GM10248 (cell line): ENCODE data around the gene OR7A10.
"Not testable (repeated sequence)": the region's sequence is repeated elsewhere in the genome, so short reads cannot be mapped to it uniquely, and the experiment has no call there.

Experiments
- CTCF ChIA-PET: fragments of 300-600 bp; sonication (Branson Sonifier 250); formaldehyde crosslinking; extraction: SDS; loops from one replicate; lab custom pipeline; 2021; ENCODE audit warnings: antibody characterized with exemption; lab: Yijun Ruan, JAX
- POLR2A ChIA-PET: fragments of 350-650 bp; sonication (Branson Sonifier 250); formaldehyde crosslinking; extraction: SDS; loops from one replicate; lab custom pipeline; 2020; ENCODE audit warnings: antibody characterized with exemption; lab: Yijun Ruan, JAX
- DNase-seq: peaks from one replicate; pipeline ENCODE4 v3.0.0; 2012; ENCODE audit errors: extremely low spot score
- TF ChIP-seq, protein P1 (sequence below): IDR thresholded peaks from 2 replicates; pipeline ENCODE4 v1.5.1; 2012; ENCODE audit warnings: mild to moderate bottlenecking, low read depth; ENCODE audit errors: extremely low read depth, missing control alignments, control extremely low read depth

OR7A10 gene

DNA sequence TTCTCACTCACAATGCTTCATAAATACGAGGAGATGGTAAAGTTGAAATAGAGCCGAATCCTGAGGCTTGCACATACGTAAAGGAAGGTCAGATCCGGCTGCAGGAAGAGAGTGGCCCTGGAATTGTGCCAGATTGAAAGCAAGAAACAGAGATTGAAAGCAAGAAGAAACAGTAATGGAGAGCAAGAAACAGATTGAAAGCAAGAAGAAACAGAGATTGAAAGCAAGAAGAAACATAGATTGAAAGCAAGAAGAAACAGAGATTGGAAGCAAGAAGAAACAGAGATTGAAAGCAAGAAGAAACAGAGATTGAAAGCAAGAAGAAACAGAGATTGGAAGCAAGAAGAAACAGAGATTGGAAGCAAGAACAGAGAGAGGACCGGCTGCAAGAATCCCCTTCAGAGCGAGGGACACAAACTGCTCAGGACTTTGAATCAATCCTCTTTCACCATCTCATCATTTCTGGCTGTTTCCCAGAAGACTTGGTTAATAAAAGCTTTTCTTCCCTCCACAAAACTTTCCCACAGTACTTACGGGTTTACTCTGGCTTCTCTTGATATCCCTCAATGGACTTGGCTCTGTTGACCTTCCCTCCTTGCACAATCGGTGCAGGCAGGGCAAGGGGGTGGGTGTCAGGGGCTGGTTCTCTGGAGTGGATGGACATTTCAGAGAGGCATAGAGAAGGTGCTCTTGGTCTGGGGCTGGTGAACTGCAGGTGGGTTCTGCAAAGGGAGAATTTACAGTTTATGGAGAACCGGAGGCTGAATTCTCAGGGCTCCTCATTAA lies 39.3 kb downstream of the OR7A10 start:
- no peak for DNase-seq
- TF ChIP-seq, protein P1, sequence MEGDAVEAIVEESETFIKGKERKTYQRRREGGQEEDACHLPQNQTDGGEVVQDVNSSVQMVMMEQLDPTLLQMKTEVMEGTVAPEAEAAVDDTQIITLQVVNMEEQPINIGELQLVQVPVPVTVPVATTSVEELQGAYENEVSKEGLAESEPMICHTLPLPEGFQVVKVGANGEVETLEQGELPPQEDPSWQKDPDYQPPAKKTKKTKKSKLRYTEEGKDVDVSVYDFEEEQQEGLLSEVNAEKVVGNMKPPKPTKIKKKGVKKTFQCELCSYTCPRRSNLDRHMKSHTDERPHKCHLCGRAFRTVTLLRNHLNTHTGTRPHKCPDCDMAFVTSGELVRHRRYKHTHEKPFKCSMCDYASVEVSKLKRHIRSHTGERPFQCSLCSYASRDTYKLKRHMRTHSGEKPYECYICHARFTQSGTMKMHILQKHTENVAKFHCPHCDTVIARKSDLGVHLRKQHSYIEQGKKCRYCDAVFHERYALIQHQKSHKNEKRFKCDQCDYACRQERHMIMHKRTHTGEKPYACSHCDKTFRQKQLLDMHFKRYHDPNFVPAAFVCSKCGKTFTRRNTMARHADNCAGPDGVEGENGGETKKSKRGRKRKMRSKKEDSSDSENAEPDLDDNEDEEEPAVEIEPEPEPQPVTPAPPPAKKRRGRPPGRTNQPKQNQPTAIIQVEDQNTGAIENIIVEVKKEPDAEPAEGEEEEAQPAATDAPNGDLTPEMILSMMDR = no peak
- POLR2A ChIA-PET = no interaction called here
- CTCF ChIA-PET = interaction anchor here (2.3 kb wide), 1 partner anchor 21 kb away, joined by 5 read pairs; no protein-coding TSS in a partner anchor

DNA sequence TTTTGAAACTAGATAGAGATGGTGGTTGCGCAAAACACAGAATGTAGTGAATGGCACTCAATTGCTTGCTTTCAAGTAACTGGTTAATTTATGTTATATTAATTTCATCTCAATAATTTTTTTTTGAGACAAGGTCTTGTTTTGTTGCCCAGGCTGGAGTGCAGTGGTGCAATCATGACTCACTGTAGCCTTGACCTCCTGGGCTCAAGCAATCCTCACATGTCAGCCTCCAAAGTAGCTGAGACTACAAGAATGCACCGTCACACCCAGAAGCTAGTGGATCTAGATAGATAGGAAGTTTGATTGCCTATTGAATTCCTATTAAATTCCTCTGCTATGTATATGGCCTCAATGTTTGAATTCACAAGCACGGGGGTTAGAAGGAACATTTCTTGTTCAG lies 44.0 kb downstream of the OR7A10 start:
- TF ChIP-seq, protein P1 = no peak
- no peak for DNase-seq
- CTCF ChIA-PET = interaction anchor here (1.2 kb wide), 1 partner anchor 18 kb away, joined by 3 read pairs; no protein-coding TSS in a partner anchor
- POLR2A ChIA-PET = no interaction called here

DNA sequence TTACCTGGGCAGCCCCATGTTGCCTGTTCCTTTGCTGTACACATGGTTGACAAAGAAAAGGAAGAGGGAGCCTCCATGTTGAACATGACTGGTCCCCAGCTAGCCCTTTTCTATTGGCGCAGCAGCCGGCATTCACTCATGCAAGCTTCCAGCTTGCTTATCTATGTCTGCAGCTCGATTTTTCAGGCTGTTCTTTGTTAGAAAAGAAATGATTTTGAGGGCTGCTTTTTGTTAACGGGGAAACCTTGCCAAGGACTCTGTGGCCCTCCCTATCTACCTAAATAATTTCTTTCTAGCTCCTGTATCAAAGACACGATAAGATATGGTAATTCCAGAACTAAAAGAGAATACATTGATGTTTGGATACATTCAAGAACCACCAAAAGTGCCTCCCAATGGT lies 50.0 kb downstream of the OR7A10 start:
- TF ChIP-seq, protein P1 = no peak
- ChIA-PET POLR2A (no interaction called here), CTCF (interaction anchor here (0.6 to 1.7 kb wide), 2 partner anchors 12 to 509 kb away, joined by 3 to 8 read pairs; no protein-coding TSS in a partner anchor)
- DNase-seq = no peak

DNA sequence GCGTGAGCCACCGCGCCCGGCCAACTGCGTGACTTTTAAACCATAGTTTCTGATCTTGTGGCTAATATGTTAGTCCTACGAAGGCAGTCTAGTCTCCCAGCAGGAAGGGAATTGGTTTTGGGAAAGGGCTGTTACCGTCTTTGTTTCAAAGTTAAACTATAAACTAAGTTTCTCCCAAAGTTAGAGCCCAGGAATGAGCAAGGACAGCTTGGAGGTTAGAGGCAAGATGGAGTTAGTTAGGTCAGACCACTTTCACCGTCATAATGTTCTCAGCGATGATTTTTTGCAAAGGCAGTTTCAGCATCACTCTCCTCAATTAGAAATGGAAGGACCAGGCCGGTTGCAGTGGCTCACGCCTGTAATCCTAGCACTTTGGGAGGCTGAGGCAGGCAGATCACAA lies 52.7 kb downstream of the OR7A10 start:
- no peak for DNase-seq
- ChIA-PET CTCF (interaction anchor here (1.1 kb wide), 1 partner anchor 10 kb away, joined by 5 read pairs; no protein-coding TSS in a partner anchor), POLR2A (interaction anchor here (0.6 kb wide), 1 partner anchor 21 kb away, joined by 6 read pairs; no protein-coding TSS in a partner anchor)
- TF ChIP-seq, protein P1 = no peak

DNA sequence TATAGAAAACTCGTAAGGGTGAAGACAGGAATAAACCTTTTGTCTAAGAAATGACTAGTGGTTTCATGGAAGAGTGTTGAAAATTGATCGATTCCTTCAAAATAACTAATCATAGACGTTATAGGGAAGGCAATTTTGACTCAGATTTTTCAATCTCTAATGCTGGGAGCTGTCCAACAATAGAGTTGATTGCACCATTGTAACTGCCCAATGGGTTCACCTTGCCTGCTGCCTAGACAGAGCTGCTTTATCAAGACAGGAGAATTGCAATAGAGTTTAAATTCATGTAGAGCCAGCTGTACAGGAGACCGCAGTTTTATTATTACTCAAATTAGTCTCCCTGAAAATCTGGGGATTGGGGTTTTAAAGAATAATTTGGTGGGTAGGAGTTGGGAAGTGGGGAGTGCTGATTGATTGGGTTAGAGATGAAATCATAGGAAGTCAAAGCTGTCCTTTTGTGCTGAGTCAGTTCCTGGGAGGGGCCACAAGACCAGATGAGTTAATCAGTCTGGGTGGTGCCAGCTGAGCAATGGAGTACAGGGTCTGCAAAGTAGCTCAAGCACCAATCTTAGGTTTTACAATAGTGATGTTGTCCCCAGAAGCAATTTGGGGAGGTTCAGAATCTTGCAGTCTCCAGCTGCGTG lies 53.5 kb downstream of the OR7A10 start:
- POLR2A ChIA-PET = interaction anchor here (0.6 kb wide), 1 partner anchor 20 kb away, joined by 6 read pairs; no protein-coding TSS in a partner anchor
- DNase-seq = no peak
- TF ChIP-seq, protein P1 = no peak
- CTCF ChIA-PET = interaction anchor here (1.1 kb wide), 1 partner anchor 9 kb away, joined by 5 read pairs; no protein-coding TSS in a partner anchor

DNA sequence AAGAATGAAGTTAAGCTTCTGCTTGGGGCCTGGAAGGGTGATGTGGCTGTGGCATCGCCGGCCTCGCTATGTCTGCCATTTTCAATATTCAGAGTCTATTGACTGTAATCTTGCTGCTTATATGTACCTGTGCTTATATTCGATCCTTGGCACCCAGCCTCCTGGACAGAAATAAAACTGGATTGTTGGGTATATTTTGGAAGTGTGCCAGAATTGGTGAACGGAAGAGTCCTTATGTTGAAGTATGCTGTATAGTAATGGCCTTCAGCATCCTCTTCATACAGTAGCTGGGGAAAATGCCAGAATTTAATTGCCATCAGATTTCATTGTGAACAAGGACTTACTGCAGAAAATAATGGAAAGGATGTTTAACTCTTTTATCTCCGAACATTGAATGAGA lies 56.5 kb downstream of the OR7A10 start:
- DNase-seq, POLR2A ChIA-PET, CTCF ChIA-PET: not testable (repeated sequence)
